Upper lobe of right lung (tissue), 1 donor: ENCODE measurements around the gene DHRS3. TPM values are rescaled to one million over a fixed set of nuclear protein-coding genes. Genes with fewer than 3 reads are reported as not detected.

ENCODE experiments used
- ATAC-seq: fragments of 200-7000 bp; cut with Tn5 transposase; one replicate; pipeline ENCODE4 v1.9.1; 2020; ENCODE audit warnings: mild to moderate bottlenecking, moderate library complexity
- DNase-seq: peaks from one replicate; pipeline ENCODE4 v3.0.0-alpha.2; 2020
- H3K27ac ChIP-seq: fragments of 200-600 bp; one replicate; pipeline ENCODE4 v1.8.0; 2022
- H3K27me3 ChIP-seq: fragments of 200-600 bp; one replicate; pipeline ENCODE4 v1.8.0; 2022; ENCODE audit warnings: mild to moderate bottlenecking
- H3K36me3 ChIP-seq: fragments of 200-600 bp; one replicate; pipeline ENCODE4 v1.8.0; 2022
- H3K4me1 ChIP-seq: fragments of 200-600 bp; one replicate; pipeline ENCODE4 v1.8.0; 2022
- H3K4me3 ChIP-seq: fragments of 200-600 bp; one replicate; pipeline ENCODE4 v1.8.0; 2022; ENCODE audit warnings: mild to moderate bottlenecking
- H3K9me3 ChIP-seq: fragments of 200-600 bp; one replicate; pipeline ENCODE4 v1.8.0; 2022
- intact Hi-C: fragments of 100-400 bp; cut with DNase I; formaldehyde crosslinking; loops from one replicate; pipeline ENCODE4 v1.11.0; 2022
- total RNA-seq: library from RNA; stranded (reverse); fragmentation: NEBNext Ultra II Directional; extraction: Animal tissue kit (Norgen Biotek cat#: 25700); gene quantifications from one replicate; pipeline ENCODE4 v1.2.1, GENCODE V29; 2021
- TF ChIP-seq, protein P1 (sequence below): fragments of 200-600 bp; IDR thresholded peaks from one replicate; pipeline ENCODE4 v1.8.0; 2022; ENCODE audit warnings: antibody characterized with exemption
- donor health status: DM: no; HTN: yes; CAD: no; lungs with severe emphysema.

The DHRS3 gene
- total RNA-seq, 1 donor from 2014 or later = 106 TPM

DNA sequence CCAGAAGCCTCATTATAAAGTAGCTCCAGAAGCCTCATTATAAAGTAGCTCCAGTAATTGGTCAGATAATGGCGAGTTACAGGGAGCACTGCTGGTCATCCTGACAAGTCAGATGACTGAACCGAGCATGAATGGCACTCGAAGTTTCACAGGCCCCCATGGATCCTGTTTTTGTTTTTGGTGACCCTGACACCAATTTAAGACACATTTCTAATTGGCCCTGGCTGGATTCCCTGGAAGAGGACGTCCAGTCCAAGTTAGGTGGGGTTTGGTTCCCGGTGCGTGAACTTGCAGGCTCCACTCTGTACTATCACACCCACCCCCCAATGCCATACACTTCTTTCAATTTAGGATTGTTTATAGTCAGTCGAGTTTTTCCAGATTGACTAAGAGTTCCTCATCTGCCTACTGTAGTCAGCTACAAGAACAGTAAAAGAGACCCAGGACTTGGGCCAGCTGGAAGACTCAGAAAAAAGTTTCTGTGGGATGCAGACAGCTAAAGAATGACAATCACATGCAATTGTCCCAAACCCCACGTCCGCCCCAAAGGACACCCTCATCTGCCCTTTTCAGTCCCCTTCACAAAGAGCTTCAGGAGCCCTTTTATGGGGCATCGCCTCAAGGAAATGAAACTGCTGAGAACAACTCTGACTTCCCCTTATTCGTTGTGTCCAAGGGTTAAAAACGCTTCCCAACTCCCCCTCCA lies 2.7 kb downstream of the DHRS3 start:
- ATAC-seq (peak; percentile 1), DNase-seq (no peak)
- intact Hi-C loops = no loop called here
- H3K4me3 ChIP-seq = peak overlapping the region; percentile 85
- TF ChIP-seq, protein P1, sequence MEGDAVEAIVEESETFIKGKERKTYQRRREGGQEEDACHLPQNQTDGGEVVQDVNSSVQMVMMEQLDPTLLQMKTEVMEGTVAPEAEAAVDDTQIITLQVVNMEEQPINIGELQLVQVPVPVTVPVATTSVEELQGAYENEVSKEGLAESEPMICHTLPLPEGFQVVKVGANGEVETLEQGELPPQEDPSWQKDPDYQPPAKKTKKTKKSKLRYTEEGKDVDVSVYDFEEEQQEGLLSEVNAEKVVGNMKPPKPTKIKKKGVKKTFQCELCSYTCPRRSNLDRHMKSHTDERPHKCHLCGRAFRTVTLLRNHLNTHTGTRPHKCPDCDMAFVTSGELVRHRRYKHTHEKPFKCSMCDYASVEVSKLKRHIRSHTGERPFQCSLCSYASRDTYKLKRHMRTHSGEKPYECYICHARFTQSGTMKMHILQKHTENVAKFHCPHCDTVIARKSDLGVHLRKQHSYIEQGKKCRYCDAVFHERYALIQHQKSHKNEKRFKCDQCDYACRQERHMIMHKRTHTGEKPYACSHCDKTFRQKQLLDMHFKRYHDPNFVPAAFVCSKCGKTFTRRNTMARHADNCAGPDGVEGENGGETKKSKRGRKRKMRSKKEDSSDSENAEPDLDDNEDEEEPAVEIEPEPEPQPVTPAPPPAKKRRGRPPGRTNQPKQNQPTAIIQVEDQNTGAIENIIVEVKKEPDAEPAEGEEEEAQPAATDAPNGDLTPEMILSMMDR = no peak
- H3K4me1 ChIP-seq = peaks cover 31% of the 10 kb centered on the region
- no peaks in the 10 kb centered on the region for H3K27me3 ChIP-seq
- H3K27ac ChIP-seq = peak overlapping the region; percentile 93
- H3K36me3 ChIP-seq = peaks cover 21% of the 10 kb centered on the region
- H3K9me3 ChIP-seq = no peaks in the 10 kb centered on the region

DNA sequence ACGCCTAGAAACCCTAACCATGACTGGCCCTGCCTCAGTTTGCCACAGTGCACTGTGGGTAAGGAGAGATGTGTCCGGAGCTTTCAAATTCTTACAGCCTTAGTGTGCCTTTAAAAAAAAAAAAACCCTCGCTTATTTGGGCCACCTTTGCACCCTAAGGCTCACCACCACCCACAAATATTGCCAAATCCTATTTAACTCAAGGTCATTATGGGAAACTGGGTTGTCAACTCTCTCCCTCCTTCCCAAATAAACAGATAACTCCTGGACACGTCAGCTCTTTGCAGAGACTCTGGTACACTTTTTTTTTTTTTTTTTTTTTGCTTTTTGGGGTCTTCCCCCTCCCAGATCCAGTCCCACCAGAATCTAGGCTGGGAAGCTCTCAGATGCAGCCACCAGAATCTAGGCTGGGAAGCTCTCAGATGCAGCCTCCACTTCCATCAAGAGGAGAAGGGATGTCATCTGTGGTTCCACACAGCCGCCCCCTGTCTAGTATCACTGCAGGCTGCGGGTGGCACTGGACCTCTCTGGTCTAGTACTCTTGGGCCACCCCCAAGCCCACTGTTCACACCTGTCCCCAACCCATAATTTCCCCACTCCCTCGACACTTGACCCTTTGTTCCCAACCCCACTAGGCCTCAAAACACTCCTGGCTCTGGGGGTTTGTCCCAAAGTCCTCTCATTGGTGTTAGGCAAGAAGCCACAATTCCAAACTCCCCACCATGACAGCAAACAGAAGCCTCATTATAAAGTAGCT lies 3.4 kb downstream of the DHRS3 start:
- intact Hi-C loops = no loop called here
- Histone ChIP-seq H3K9me3 (no peaks in the 10 kb centered on the region), H3K4me3 (peak overlapping the region; percentile 85), H3K4me1 (peaks cover 25% of the 10 kb centered on the region), H3K36me3 (peaks cover 22% of the 10 kb centered on the region), H3K27ac (peak overlapping the region; percentile 93), H3K27me3 (no peaks in the 10 kb centered on the region)
- TF ChIP-seq, protein P1 = no peak
- no peak for DNase-seq
- ATAC-seq = no peak

DNA sequence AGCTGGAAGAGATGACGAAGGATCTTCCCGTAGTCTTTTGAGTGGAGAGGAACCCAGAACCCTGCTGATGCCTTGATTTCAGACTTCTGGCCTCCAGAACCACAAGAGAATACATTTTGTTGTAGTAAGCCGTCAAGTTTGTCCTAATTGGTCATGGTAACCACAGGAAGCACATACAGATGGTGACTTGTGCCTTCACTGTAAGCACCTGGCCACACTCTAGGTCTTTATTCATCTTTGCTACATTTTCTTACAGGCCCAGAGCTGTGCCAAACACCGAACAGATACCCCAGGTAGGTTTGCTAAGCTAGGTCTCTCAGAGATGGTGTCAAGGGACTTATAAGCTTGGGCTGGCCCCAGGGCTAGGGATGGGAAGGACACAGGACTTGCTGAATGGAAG lies 4.8 kb downstream of the DHRS3 start:
- H3K4me1 ChIP-seq = peaks cover 20% of the 10 kb centered on the region
- ATAC-seq = no peak
- H3K27ac ChIP-seq = peak overlapping the region; percentile 6
- H3K27me3 ChIP-seq = no peaks in the 10 kb centered on the region
- DNase-seq = no peak
- peaks cover 22% of the 10 kb centered on the region for H3K36me3 ChIP-seq
- intact Hi-C loops = no loop called here
- H3K4me3 ChIP-seq = no peak overlapping the region
- H3K9me3 ChIP-seq = no peaks in the 10 kb centered on the region
- TF ChIP-seq, protein P1 = no peak

DNA sequence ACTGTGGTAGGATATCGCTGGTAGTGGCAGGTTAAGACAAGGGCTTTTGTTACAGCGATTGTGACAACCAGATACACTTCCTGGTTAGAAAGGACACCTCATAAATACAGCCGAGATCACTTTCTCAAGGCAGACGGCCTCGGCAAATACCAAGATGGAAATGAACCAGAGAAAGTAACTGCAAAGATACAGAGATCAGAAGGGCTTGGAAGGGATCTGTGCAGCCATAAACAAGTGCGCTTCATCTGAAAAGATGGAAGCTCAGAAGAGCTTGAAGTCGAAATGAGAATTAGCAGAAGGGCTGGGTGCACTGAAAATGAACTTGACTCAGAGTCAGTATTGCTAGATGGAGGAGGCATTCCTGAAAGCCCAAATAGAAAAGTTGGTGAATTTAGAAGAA lies 7.1 kb downstream of the DHRS3 start:
- Histone ChIP-seq H3K27ac (no peak overlapping the region), H3K9me3 (no peaks in the 10 kb centered on the region), H3K4me3 (no peak overlapping the region), H3K36me3 (peaks cover 28% of the 10 kb centered on the region), H3K4me1 (peaks cover 20% of the 10 kb centered on the region), H3K27me3 (no peaks in the 10 kb centered on the region)
- intact Hi-C loops = no loop called here
- TF ChIP-seq, protein P1 = no peak
- no peak for DNase-seq
- ATAC-seq = no peak

DNA sequence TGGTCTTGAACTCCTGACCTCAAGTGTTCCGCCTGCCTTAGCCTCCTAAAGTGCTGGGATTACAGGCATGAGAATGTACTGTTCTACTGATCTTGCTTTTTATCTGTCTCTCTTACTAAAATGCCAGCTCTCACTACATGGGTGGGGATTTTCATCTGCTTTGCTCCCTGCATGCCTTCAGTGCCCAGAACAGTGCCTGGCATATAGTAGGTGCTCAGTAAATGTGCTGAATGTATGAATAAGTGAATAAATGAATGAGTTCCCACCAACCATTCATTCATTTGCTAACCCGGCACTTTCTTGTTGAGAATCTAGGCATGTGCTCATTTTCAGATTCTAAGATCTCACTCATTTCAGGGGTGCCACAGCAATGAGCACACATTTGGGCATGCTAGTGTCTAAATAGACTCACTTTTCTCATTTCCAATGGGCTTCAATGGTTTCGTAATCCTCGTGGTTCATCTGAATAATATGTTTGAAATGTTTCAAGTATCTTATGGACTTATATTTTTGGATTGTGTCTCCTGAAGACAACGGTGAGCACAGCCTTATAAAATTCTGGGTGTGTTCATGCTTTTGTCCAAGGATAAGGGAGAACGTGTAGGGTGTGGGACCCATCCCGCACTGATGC lies 7.6 kb downstream of the DHRS3 start:
- Histone ChIP-seq H3K27ac (no peak overlapping the region), H3K27me3 (no peaks in the 10 kb centered on the region), H3K4me3 (no peak overlapping the region), H3K9me3 (no peaks in the 10 kb centered on the region), H3K4me1 (peaks cover 17% of the 10 kb centered on the region), H3K36me3 (peaks cover 28% of the 10 kb centered on the region)
- TF ChIP-seq, protein P1 = no peak
- intact Hi-C loops = no loop called here
- ATAC-seq = no peak
- no peak for DNase-seq
